PFSK-1 (cell line): Measurements from ENCODE around the gene TRA2B.

Experiments
- FOXP2 ChIP-seq: optimal IDR thresholded peaks from 2 replicates; pipeline ENCODE3; 2011; ENCODE audit warnings: borderline replicate concordance, control low read depth, inconsistent platforms; ENCODE audit not compliant: insufficient read depth; ENCODE audit errors: extremely low read length, extremely low read depth
- POLR2AphosphoS5 ChIP-seq: IDR thresholded peaks from 2 replicates; pipeline ENCODE4 v1.6.1; 2012; ENCODE audit warnings: low read depth, mild to moderate bottlenecking, control low read depth, low read length, moderate library complexity
- REST ChIP-seq, 2 experiments: IDR thresholded peaks; 2 replicates each; pipeline versions ENCODE4 v1.6.1 to v1.8.0; 2011 to 2012; ENCODE audit warnings: low read depth in 2 of 2, low read length in 2 of 2, control low read depth in 1 of 2, inconsistent platforms in 1 of 2, mild to moderate bottlenecking in 1 of 2, moderate library complexity in 1 of 2; ENCODE audit not compliant: insufficient read depth in 1 of 2
- SIN3A ChIP-seq: IDR thresholded peaks from 2 replicates; pipeline ENCODE4 v1.6.1; 2012; ENCODE audit warnings: mild to moderate bottlenecking, low read length, moderate library complexity, borderline replicate concordance; ENCODE audit not compliant: insufficient read depth
- TAF1 ChIP-seq: IDR thresholded peaks from 2 replicates; pipeline ENCODE4 v1.6.1; 2012; ENCODE audit warnings: low read length, control low read depth, borderline replicate concordance; ENCODE audit not compliant: insufficient read depth

TRA2B gene

GRCh38 chr3:185965496-185965895, 27.7 kb upstream of the TRA2B start:
- TF ChIP-seq FOXP2 (no peak), TAF1 (no peak), POLR2AphosphoS5 (no peak)

DNA sequence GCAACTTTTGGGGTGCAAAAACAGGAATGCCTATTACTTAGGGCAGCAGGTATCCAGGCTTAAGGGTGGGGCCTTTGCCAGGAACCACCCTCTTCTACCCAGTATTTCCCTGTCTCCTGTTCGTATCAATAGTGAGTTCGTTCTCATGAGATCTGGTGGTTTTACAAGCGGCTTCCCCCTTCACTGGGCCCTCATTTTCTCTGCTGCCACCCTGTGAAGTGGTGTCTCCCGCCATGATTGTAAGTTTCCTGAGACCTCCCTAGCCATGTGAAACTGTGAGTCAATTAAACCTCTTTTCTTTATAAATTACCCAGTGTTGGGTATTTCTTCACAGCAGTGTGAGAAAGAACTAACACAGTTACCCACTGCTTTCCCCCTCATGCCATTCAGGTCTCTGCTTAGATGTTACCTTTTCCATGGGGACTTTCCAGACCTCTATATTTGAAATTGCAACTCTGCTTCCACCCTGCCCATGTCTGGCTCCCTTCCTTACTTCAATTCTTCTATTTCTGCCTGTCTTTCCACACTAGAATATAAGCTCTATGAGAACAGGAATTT, 23.9 kb upstream of the TRA2B start:
- TF ChIP-seq SIN3A (no peak), TAF1 (no peak), REST (IDR thresholded peaks at IDR 0.05; ENCODE audit: insufficient read depth in 1 of 2, low read depth in 2 of 2, low read length in 2 of 2) (no peak), POLR2AphosphoS5 (no peak)

- TF ChIP-seq TAF1 = no peak
- TF ChIP-seq POLR2AphosphoS5 = no peak
- TF ChIP-seq FOXP2 = no peak
- no peak for TF ChIP-seq SIN3A
- no peak for TF ChIP-seq REST (IDR thresholded peaks at IDR 0.05; ENCODE audit: insufficient read depth in 1 of 2, low read depth in 2 of 2, low read length in 2 of 2)
Measured at GRCh38 chr3:185960522-185961288, 22.9 kb upstream of the TRA2B start.

DNA sequence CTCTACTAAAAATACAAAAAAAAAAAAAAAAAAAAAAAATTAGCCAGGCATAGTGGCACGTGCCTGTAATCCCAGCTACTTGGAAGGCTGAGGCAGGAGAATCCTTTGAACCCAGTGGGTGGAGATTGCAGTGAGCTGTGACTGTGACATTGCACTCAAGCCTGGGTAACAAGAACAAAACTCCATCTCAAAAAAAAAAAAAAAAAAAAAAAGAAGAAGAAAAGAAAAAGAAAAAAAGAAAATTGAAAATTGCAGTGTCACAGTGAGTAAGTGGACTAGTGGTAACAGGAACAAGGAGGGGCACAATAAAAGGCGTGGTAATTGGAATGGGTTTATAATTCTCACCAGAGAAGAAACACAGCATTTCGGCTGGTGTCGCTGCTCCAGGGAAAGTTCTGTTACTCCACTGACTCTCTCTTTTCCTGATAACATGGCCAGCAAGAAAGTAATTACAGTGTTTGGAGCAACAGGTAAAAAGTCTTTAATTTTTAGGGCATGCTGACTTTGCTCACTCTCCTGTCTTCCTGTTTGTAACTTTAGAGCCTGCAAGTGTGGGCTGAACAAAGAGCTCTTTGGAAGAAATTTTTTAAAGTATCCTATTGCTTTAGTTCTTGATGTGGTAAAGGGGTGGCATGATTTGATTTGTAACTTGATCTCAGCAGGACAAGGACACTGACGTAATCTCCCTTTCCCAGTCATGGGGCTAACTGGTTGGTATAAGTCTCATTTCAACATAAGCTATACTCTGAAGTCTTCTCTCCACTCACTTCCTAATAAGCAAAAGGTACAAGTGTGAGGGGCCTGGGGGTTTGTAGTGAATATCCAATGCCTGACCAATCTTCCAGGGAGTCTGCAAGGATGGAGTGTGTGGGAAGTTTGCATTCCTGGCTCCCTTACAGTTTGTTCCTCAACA, 22.1 kb upstream of the TRA2B start:
- no peak for TF ChIP-seq REST (IDR thresholded peaks at IDR 0.05; ENCODE audit: insufficient read depth in 1 of 2, low read depth in 2 of 2, low read length in 2 of 2)
- no peak for TF ChIP-seq SIN3A
- TF ChIP-seq FOXP2 = no peak

- TF ChIP-seq SIN3A (no peak), TAF1 (no peak), REST (IDR thresholded peaks at IDR 0.05; ENCODE audit: insufficient read depth in 1 of 2, low read depth in 2 of 2, low read length in 2 of 2) (no peak), POLR2AphosphoS5 (no peak), FOXP2 (no peak)
Measured at GRCh38 chr3:185958626-185959025, 20.8 kb upstream of the TRA2B start.
